GM13976 (cell line): ENCODE data around the gene YAP1.

Experiments used
- DNase-seq: peaks from one replicate; pipeline ENCODE4 v3.0.0; 2012; ENCODE audit warnings: low spot score
- in situ Hi-C: fragments of 300-500 bp; cut with MboI; formaldehyde crosslinking; loops from one replicate; pipeline ENCODE4 v1.12.0; 2022; ENCODE audit warnings: low sequenced_read_pairs, mixed read lengths, inconsistent platforms; ENCODE audit not compliant: unreplicated experiment
- TF ChIP-seq, protein P1 (sequence below): IDR thresholded peaks from 2 replicates; pipeline ENCODE4 v1.5.1; 2012; ENCODE audit warnings: borderline replicate concordance, mild to moderate bottlenecking; ENCODE audit not compliant: insufficient read depth; ENCODE audit errors: extremely low read depth, missing control alignments, control extremely low read depth

The YAP1 gene

DNA sequence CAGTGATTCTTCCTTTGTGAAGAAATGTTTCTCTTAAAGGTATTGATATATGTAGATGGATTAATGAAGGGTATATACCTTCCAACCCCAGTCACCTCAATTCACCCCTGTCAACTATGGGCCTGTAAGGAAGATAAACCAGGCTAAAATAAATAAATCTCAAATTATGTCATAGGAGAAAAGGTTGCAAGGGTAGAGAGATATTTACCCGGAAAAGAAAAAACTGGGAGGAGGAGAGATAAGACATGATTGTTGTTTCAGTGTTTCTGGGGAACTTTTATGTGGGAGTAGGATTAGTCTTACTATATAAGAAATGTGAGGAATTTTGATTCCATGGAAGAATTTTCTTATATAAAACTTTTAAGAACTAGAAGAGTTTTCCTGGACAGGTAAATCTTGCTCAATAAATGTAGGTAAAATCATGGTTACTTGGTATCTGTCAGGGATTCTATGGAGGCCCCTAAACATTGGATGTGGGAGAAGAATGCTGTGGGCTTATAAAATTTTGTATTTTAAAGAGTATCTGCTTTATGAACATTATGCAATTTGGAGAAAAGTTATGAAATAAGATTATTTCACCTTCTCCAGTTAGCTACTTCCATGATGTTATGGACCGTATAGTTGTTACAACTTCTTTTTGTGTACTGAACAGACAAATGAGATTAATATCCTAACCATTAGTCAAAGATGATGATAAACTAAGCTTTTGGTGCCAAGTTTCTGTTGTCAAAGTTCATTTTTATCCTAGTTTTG lies 6.4 kb downstream of the YAP1 start:
- TF ChIP-seq, protein P1, sequence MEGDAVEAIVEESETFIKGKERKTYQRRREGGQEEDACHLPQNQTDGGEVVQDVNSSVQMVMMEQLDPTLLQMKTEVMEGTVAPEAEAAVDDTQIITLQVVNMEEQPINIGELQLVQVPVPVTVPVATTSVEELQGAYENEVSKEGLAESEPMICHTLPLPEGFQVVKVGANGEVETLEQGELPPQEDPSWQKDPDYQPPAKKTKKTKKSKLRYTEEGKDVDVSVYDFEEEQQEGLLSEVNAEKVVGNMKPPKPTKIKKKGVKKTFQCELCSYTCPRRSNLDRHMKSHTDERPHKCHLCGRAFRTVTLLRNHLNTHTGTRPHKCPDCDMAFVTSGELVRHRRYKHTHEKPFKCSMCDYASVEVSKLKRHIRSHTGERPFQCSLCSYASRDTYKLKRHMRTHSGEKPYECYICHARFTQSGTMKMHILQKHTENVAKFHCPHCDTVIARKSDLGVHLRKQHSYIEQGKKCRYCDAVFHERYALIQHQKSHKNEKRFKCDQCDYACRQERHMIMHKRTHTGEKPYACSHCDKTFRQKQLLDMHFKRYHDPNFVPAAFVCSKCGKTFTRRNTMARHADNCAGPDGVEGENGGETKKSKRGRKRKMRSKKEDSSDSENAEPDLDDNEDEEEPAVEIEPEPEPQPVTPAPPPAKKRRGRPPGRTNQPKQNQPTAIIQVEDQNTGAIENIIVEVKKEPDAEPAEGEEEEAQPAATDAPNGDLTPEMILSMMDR, result no peak
- in situ Hi-C loops, result no loop called here
- no peak for DNase-seq

DNA sequence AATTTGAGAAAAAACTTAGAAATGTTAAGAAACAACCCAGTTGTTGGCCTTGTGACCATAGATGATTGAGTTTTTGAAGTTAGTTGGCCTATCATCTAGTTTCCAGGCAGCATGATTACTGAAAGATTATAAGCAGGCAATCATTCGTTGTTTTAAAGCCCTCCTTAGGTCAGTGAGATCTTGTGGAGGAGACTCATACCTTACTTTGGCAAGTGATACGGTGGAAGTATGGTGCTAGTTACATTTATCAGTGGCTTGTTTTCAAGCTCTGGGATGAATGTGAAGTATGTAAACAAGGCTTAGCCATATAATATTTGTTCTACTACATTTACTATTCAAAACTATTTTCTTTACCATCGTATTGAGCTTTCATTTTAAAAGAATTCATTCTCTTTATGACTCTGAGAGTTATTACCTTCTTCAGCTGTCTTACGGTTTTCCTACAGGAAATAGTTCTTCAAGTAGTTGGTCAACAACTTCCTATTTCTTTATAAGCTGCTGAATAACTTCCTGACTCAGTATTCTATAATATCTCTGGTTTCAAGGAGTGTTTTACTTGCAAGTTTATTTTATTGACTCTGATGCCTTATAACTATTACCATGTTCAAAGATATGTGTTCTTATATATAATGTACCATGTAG lies 7.3 kb downstream of the YAP1 start:
- TF ChIP-seq, protein P1, result no peak
- in situ Hi-C loops, result no loop called here
- DNase-seq, result no peak

DNA sequence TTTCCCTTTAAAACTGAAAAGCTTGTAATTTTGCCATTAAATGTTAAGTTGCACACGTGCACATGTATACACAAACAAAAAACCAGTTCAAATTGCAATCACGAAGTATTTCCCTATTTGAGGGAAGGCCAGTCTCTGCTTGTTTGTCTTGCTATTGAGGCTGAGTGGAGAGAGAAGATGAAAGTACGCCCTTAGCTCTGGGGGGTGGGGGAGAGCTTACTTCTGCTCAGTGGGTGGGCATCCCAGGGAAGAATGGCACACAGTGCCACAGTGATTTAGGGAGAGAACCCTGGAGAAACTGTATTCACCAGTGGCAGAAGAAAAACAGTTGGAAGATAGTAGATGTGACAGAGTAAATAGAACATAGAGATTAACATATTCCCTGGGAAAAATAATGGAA lies 8.7 kb downstream of the YAP1 start:
- TF ChIP-seq, protein P1, result no peak
- DNase-seq, result no peak
- in situ Hi-C loops, result no loop called here

DNA sequence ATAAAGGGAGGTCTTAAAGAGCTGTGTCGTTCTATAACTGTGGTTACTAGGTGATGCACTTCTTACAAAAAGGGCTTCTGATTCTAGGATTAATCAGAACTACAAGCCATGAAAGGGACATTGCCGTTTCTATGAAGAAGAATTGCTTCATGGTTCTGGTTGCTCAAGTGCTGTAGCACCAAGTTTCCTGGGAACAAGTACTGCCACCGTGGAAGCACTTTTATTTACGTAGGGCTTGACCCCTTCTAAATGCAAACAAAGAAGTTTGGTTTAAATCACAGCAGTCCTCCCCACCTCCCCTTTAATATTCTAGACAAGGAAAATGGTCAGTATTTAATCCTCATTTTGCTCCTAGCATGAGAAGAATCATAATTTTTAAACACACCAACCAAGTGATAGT lies 9.8 kb downstream of the YAP1 start:
- TF ChIP-seq, protein P1, result no peak
- in situ Hi-C loops, result no loop called here
- no peak for DNase-seq

DNA sequence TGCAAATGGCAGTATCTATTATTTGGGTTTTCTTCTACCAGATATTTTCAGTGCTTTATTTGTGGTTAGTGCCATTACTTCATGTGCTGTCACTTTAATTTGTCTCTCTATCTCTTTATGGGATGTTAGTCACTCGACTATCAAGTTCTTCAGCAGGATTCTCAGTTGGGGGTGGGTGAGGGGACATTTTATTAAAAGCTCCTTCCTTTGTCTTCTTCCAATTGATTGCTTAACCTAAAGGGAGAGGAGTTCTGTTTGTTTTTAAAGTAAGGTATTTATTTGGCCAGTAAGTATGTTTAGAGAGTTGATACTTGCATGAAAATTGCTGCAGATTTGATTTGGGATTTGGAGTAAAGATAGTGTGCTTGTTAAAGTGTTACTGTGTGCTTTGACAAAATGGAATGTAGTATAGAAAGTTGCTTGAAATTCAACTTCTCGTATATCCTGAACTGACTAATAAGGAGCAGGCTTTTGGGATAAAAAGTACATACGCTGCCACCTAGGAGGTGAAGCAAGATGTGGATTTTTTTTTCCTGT lies 10.3 kb downstream of the YAP1 start:
- no peak for DNase-seq
- in situ Hi-C loops, result no loop called here

DNA sequence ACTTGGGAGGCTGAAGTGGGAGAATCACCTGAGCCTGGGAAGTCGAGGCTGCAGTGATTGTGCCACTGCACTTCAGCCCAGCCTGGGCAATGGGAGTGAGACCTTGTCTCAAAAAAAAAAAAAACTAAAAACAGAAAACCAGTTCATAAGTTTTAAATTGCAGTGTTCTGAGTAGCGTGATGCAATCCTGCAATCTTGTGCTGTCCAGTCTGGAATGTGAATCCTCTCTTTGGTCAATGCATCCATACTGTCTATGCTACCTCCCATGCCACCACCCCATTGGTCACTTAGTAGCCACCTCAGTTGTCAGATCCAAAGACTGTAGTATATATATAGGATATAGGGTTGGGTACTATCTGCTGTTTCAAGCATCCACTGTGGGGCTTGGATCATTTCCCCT lies 11.1 kb downstream of the YAP1 start:
- DNase-seq, result no peak
- in situ Hi-C loops, result no loop called here
- TF ChIP-seq, protein P1, result no peak

More for the DNA sequence above, 10.3 kb downstream of the YAP1 start:
- TF ChIP-seq, protein P1, result no peak
